ENCODE data around the gene NABP1. TPM values are rescaled to one million over a fixed set of nuclear protein-coding genes. Genes with fewer than 3 reads are reported as not detected.

The NABP1 gene
- polyA plus RNA-seq, 1 donor from 2014 or later, result 1.5 TPM

GRCh38 chr2:191721331-191721730, 43.4 kb downstream of the NABP1 start:
- Histone ChIP-seq H2AFZ (ENCODE audit: low read depth, low read length) (no peak overlapping the region), H3K36me3 (ENCODE audit: insufficient read depth, low read length) (no peaks in the 10 kb centered on the region), H3K9ac (ENCODE audit: low read length) (no peak overlapping the region), H3K27ac (ENCODE audit: low read length) (no peak overlapping the region), H3K9me3 (ENCODE audit: low read length) (no peaks in the 10 kb centered on the region), H3K27me3 (ENCODE audit: insufficient read depth, low read depth, low read length) (no peaks in the 10 kb centered on the region), H3F3A (ENCODE audit: insufficient read depth, low read length, poor library complexity, severe bottlenecking) (no peaks in the 10 kb centered on the region), H3K9me2 (ENCODE audit: insufficient read depth, low read length) (no peaks in the 10 kb centered on the region), H4K20me1 (ENCODE audit: insufficient read depth) (no peaks in the 10 kb centered on the region), H3K4me2 (ENCODE audit: low read length) (no peak overlapping the region), H3K4me3 (ENCODE audit: low read length) (no peak overlapping the region), H3K79me2 (replicated peaks; ENCODE audit: insufficient read depth, low read length) (no peaks in the 10 kb centered on the region)
- no peak for TF ChIP-seq EP300 (conservative IDR thresholded peaks at IDR 0.05; ENCODE audit: poor library complexity, severe bottlenecking)
- TF ChIP-seq REST (IDR thresholded peaks at IDR 0.05; ENCODE audit: borderline replicate concordance), result no peak
- no peak for TF ChIP-seq TAF1 (IDR thresholded peaks at IDR 0.05; ENCODE audit: low read depth)
- TF ChIP-seq MXI1 (conservative IDR thresholded peaks at IDR 0.05; ENCODE audit: poor library complexity, severe bottlenecking), result no peak
- no peak for TF ChIP-seq EZH2 (IDR thresholded peaks at IDR 0.05; ENCODE audit: borderline replicate concordance, insufficient read depth, low read length, poor library complexity, severe bottlenecking)
- TF ChIP-seq SMC3 (conservative IDR thresholded peaks at IDR 0.05; ENCODE audit: poor library complexity), result no peak
- no peak for TF ChIP-seq RAD21 (conservative IDR thresholded peaks at IDR 0.05)
- no peak for TF ChIP-seq POLR2AphosphoS5 (IDR thresholded peaks at IDR 0.05)
- no peak for TF ChIP-seq CTCF (IDR thresholded peaks at IDR 0.05; ENCODE audit: poor library complexity, severe bottlenecking)

- Histone ChIP-seq H4K20me1 (ENCODE audit: insufficient read depth) (no peaks in the 10 kb centered on the region), H3K27ac (ENCODE audit: low read length) (no peak overlapping the region), H3K27me3 (ENCODE audit: insufficient read depth, low read depth, low read length) (no peaks in the 10 kb centered on the region), H3K36me3 (ENCODE audit: insufficient read depth, low read length) (no peaks in the 10 kb centered on the region), H3F3A (ENCODE audit: insufficient read depth, low read length, poor library complexity, severe bottlenecking) (no peaks in the 10 kb centered on the region), H3K9me2 (ENCODE audit: insufficient read depth, low read length) (no peaks in the 10 kb centered on the region), H3K79me2 (replicated peaks; ENCODE audit: insufficient read depth, low read length) (no peaks in the 10 kb centered on the region), H2AFZ (ENCODE audit: low read depth, low read length) (no peak overlapping the region), H3K9ac (ENCODE audit: low read length) (no peak overlapping the region), H3K9me3 (ENCODE audit: low read length) (no peaks in the 10 kb centered on the region), H3K4me3 (ENCODE audit: low read length) (no peak overlapping the region), H3K4me2 (ENCODE audit: low read length) (no peak overlapping the region)
- TF ChIP-seq TAF1 (IDR thresholded peaks at IDR 0.05; ENCODE audit: low read depth) (no peak), EZH2 (IDR thresholded peaks at IDR 0.05; ENCODE audit: borderline replicate concordance, insufficient read depth, low read length, poor library complexity, severe bottlenecking) (no peak), CTCF (IDR thresholded peaks at IDR 0.05; ENCODE audit: poor library complexity, severe bottlenecking) (no peak), MXI1 (conservative IDR thresholded peaks at IDR 0.05; ENCODE audit: poor library complexity, severe bottlenecking) (no peak), POLR2AphosphoS5 (IDR thresholded peaks at IDR 0.05) (no peak), SMC3 (conservative IDR thresholded peaks at IDR 0.05; ENCODE audit: poor library complexity) (no peak), REST (IDR thresholded peaks at IDR 0.05; ENCODE audit: borderline replicate concordance) (no peak), EP300 (conservative IDR thresholded peaks at IDR 0.05; ENCODE audit: poor library complexity, severe bottlenecking) (no peak)
Measured at GRCh38 chr2:191724015-191724414, 46.1 kb downstream of the NABP1 start.

Measured in neural cell (in vitro differentiated cells).